Colonic mucosa (tissue), 4 donors: Measurements from ENCODE around the gene PBX4. TPM values are rescaled to one million over a fixed set of nuclear protein-coding genes. Genes with fewer than 3 reads are reported as not detected.
A peak's percentile ranks its signal among the peaks of the same experiment; 100 is the strongest.
"Not testable (repeated sequence)": the region's sequence is repeated elsewhere in the genome, so short reads cannot be mapped to it uniquely, and the experiment has no call there.

Experiments
- DNase-seq: peaks from one replicate; pipeline ENCODE4 v3.0.0-alpha.2; 2020
- H3K27ac ChIP-seq: fragments of 200-600 bp; one replicate; pipeline ENCODE4 v1.8.0; 2021
- H3K27me3 ChIP-seq: fragments of 200-600 bp; one replicate; pipeline ENCODE4 v1.8.0; 2021
- H3K36me3 ChIP-seq: fragments of 200-600 bp; one replicate; pipeline ENCODE4 v1.8.0; 2021
- H3K4me1 ChIP-seq: fragments of 200-600 bp; one replicate; pipeline ENCODE4 v1.8.0; 2021; ENCODE audit warnings: mild to moderate bottlenecking
- H3K4me3 ChIP-seq: fragments of 200-600 bp; one replicate; pipeline ENCODE4 v1.8.0; 2021
- H3K9ac ChIP-seq, 2 donors: one replicate each; pipeline ENCODE4 v1.7.0; 2013; ENCODE audit warnings: control low read depth in 2 of 2, low read depth in 2 of 2, low read length in 2 of 2
- H3K9me3 ChIP-seq: fragments of 200-600 bp; one replicate; pipeline ENCODE4 v1.8.0; 2021
- intact Hi-C: fragments of 100-400 bp; cut with DNase I; formaldehyde crosslinking; loops from one replicate; pipeline ENCODE4 v1.14.1; 2022
- total RNA-seq, 2 donors: library from RNA; stranded (reverse); fragmentation: NEBNext Ultra II Directional in 1 of 2; extraction: Animal tissue kit (Norgen Biotek cat#: 25700) in 1 of 2; gene quantifications; one replicate each; pipeline ENCODE4 v1.2.1, GENCODE V29; 2021
- TF ChIP-seq, protein P1 (sequence below): fragments of 200-600 bp; IDR thresholded peaks from one replicate; pipeline ENCODE4 v1.8.0; 2022; ENCODE audit warnings: antibody characterized with exemption, mild to moderate bottlenecking
- donor health status: healthy.
- donor health status: DM: no; HTN: no; CAD: no.
- donor health status: DM: no; HTN: no; CAD: no.

The PBX4 gene
- total RNA-seq, 2 donors from 2014 or later = 2.3 to 4.9 TPM

GRCh38 chr19:19619849-19620210 lies 1.3 kb upstream of the PBX4 start:
- no peak overlapping the region for H3K9ac ChIP-seq
- H3K9me3 ChIP-seq = no peaks in the 10 kb centered on the region
- H3K27ac ChIP-seq = no peak overlapping the region
- H3K27me3 ChIP-seq = no peaks in the 10 kb centered on the region
- no peaks in the 10 kb centered on the region for H3K36me3 ChIP-seq
- H3K4me1 ChIP-seq = peaks cover 3% of the 10 kb centered on the region
- H3K4me3 ChIP-seq = no peak overlapping the region
- TF ChIP-seq, protein P1, sequence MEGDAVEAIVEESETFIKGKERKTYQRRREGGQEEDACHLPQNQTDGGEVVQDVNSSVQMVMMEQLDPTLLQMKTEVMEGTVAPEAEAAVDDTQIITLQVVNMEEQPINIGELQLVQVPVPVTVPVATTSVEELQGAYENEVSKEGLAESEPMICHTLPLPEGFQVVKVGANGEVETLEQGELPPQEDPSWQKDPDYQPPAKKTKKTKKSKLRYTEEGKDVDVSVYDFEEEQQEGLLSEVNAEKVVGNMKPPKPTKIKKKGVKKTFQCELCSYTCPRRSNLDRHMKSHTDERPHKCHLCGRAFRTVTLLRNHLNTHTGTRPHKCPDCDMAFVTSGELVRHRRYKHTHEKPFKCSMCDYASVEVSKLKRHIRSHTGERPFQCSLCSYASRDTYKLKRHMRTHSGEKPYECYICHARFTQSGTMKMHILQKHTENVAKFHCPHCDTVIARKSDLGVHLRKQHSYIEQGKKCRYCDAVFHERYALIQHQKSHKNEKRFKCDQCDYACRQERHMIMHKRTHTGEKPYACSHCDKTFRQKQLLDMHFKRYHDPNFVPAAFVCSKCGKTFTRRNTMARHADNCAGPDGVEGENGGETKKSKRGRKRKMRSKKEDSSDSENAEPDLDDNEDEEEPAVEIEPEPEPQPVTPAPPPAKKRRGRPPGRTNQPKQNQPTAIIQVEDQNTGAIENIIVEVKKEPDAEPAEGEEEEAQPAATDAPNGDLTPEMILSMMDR = no peak
- no peak for DNase-seq
- intact Hi-C loops = no loop called here

DNA sequence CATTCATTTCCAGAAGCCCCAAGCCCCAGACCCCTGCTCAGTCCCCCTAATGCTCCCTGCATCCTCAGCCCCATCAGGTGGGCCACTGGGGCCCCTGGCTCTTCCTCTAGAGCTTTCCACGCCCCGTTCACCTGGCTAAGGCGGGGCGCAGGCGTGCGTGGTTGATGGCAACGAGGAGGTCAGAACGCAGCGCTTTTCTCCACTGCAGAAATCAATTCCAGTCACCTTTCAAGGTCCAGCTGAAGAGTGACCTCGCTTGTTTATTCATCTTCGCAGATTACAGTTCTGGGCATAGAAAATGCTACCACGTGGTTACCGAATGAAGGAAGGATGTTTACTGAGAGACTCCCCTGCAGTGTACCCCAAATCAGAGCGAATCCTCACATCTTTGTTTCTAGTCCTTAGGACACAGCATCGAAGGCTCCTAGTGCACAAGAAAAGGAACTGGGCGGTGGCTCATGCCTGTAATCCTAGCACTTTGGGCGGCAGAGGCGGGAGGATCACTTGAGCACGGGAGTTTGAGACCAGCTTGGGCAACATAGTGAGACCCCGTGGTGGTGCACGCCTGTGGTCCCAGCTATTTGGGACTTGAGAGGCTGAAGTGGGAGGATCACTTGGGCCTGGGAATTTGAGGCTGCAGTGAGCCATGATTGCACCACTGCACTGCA lies 828 bp upstream of the PBX4 start:
- Histone ChIP-seq H3K36me3 (no peaks in the 10 kb centered on the region), H3K4me1 (peaks cover 3% of the 10 kb centered on the region), H3K27me3 (no peaks in the 10 kb centered on the region), H3K9ac (peak overlapping the region in 1 of 2 donors; percentile 14), H3K27ac (no peak overlapping the region), H3K4me3 (no peak overlapping the region), H3K9me3 (no peaks in the 10 kb centered on the region)
- no peak for DNase-seq
- TF ChIP-seq, protein P1 = no peak
- intact Hi-C loops = no loop called here

GRCh38 chr19:19615086-19615485 lies 3.4 kb downstream of the PBX4 start:
- Histone ChIP-seq H3K4me3 (no peak overlapping the region), H3K27me3 (no peaks in the 10 kb centered on the region), H3K4me1 (peaks cover 3% of the 10 kb centered on the region), H3K27ac (no peak overlapping the region), H3K36me3 (no peaks in the 10 kb centered on the region), H3K9me3 (no peaks in the 10 kb centered on the region), H3K9ac (no peak overlapping the region)
- intact Hi-C loops = no loop called here
- TF ChIP-seq, protein P1 = no peak
- DNase-seq = no peak

GRCh38 chr19:19613506-19613905 lies 5.0 kb downstream of the PBX4 start:
- no peaks in the 10 kb centered on the region for H3K27me3 ChIP-seq
- H3K9ac ChIP-seq = no peak overlapping the region
- H3K4me3 ChIP-seq = no peak overlapping the region
- H3K27ac ChIP-seq = no peak overlapping the region
- intact Hi-C loops = no loop called here
- H3K4me1 ChIP-seq = peaks cover 3% of the 10 kb centered on the region
- no peak for DNase-seq
- no peaks in the 10 kb centered on the region for H3K36me3 ChIP-seq
- TF ChIP-seq, protein P1 = no peak
- H3K9me3 ChIP-seq = no peaks in the 10 kb centered on the region

- no peak overlapping the region for H3K27ac ChIP-seq
Observed at GRCh38 chr19:19610376-19611202, 7.9 kb downstream of the PBX4 start.

DNA sequence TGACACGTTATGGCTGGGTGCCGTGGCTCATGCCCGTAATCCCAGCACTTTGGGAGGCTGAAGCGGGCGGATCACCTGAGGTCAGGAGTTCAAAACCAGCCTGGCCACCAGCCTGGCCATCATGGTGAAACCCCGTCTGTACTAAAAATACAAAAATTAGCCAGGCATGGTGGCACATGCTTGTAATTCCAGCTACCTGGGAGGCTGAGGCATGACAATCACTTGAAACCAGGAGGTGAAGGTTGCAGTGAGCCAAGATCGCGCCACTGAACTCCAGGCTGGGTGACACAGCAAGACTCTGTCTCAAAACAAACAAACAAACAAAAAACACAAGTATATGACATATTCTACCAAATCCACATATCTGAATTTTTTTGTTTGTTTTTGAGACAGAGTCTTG lies 11.8 kb downstream of the PBX4 start:
- H3K36me3 ChIP-seq, H3K9me3 ChIP-seq, DNase-seq, H3K4me3 ChIP-seq, H3K4me1 ChIP-seq, H3K9ac ChIP-seq, intact Hi-C loops, H3K27me3 ChIP-seq: not testable (repeated sequence)
- peak overlapping the region; percentile 87 for H3K27ac ChIP-seq

More at GRCh38 chr19:19610376-19611202, 7.9 kb downstream of the PBX4 start:
- H3K4me3 ChIP-seq = no peak overlapping the region
- no peaks in the 10 kb centered on the region for H3K36me3 ChIP-seq
- H3K9ac ChIP-seq = no peak overlapping the region
- intact Hi-C loops = no loop called here
- H3K4me1 ChIP-seq = peaks cover 4% of the 10 kb centered on the region
- no peaks in the 10 kb centered on the region for H3K27me3 ChIP-seq
- DNase-seq = no peak
- TF ChIP-seq, protein P1 = no peak
- H3K9me3 ChIP-seq = no peaks in the 10 kb centered on the region
